Epithelial cell of esophagus (primary cell): ENCODE data around the gene GLYR1.

Source experiments
- DNase-seq: peaks from one replicate; pipeline ENCODE4 v3.0.0; 2010; ENCODE audit warnings: low read depth
- H3K4me3 ChIP-seq: 2 replicates; pipeline ENCODE4 v1.5.1; 2011; ENCODE audit warnings: mild to moderate bottlenecking, low read length, control low read depth
- CTCF ChIP-seq: IDR thresholded peaks from 2 replicates; pipeline ENCODE4 v1.5.1; 2011; ENCODE audit warnings: low read depth, mild to moderate bottlenecking, low read length, control low read depth, inconsistent platforms; ENCODE audit not compliant: insufficient read depth; ENCODE audit errors: missing control alignments

Gene GLYR1

GRCh38 chr16:4880006-4880580 is 33.0 kb upstream of the GLYR1 start:
- H3K4me3 ChIP-seq: no peak overlapping the region

GRCh38 chr16:4879049-4879448 is 32.0 kb upstream of the GLYR1 start:
- TF ChIP-seq CTCF: no peak
- no peak for DNase-seq
- no peak overlapping the region for H3K4me3 ChIP-seq

More at GRCh38 chr16:4880006-4880580, 33.0 kb upstream of the GLYR1 start:
- TF ChIP-seq CTCF: no peak
- no peak for DNase-seq

GRCh38 chr16:4877380-4877685 is 30.2 kb upstream of the GLYR1 start:
- H3K4me3 ChIP-seq: no peak overlapping the region
- no peak for DNase-seq
- no peak for TF ChIP-seq CTCF

GRCh38 chr16:4876646-4877379 is 29.7 kb upstream of the GLYR1 start:
- no peak overlapping the region for H3K4me3 ChIP-seq
- TF ChIP-seq CTCF: no peak
- DNase-seq: no peak

- H3K4me3 ChIP-seq: no peak overlapping the region
- DNase-seq: no peak
- TF ChIP-seq CTCF: no peak
Observed at GRCh38 chr16:4874666-4875065, 27.6 kb upstream of the GLYR1 start.

GRCh38 chr16:4873091-4873490 is 26.0 kb upstream of the GLYR1 start:
- no peak overlapping the region for H3K4me3 ChIP-seq
- TF ChIP-seq CTCF: no peak
- no peak for DNase-seq

GRCh38 chr16:4871071-4871470 is 24.0 kb upstream of the GLYR1 start:
- no peak for TF ChIP-seq CTCF
- H3K4me3 ChIP-seq: no peak overlapping the region
- no peak for DNase-seq
